Neural progenitor cell (in vitro differentiated cells): ENCODE measurements around the gene RAB31. TPM values are rescaled to one million over a fixed set of nuclear protein-coding genes. Genes with fewer than 3 reads are reported as not detected.
"Not testable (repeated sequence)": the region's sequence is repeated elsewhere in the genome, so short reads cannot be mapped to it uniquely, and the experiment has no call there.

Experiments used
- DNase-seq: peaks from one replicate; pipeline ENCODE4 v3.0.0-alpha.2; 2016; ENCODE audit warnings: low spot score
- H2AFZ ChIP-seq: fragments of 200-600 bp; sonication (generic); replicated peaks from 2 replicates; pipeline ENCODE4 v1.6.1; 2016; ENCODE audit warnings: antibody characterized with exemption
- H3F3A ChIP-seq: fragments of 200-600 bp; sonication (generic); 2 replicates; pipeline ENCODE4 v1.6.1; 2016; ENCODE audit warnings: antibody characterized with exemption, low read depth
- H3K27ac ChIP-seq: fragments of 200-600 bp; sonication (generic); 2 replicates; pipeline ENCODE4 v1.5.1; 2016; ENCODE audit warnings: mild to moderate bottlenecking
- H3K27me3 ChIP-seq: fragments of 200-600 bp; sonication (generic); 2 replicates; pipeline ENCODE4 v1.6.1; 2016; ENCODE audit warnings: mild to moderate bottlenecking, moderate library complexity
- H3K36me3 ChIP-seq: fragments of 200-600 bp; sonication (generic); 2 replicates; pipeline ENCODE4 v1.5.1; 2016
- H3K4me1 ChIP-seq: fragments of 200-600 bp; sonication (generic); 2 replicates; pipeline ENCODE4 v1.6.1; 2016; ENCODE audit warnings: mixed run types
- H3K4me2 ChIP-seq: fragments of 200-600 bp; sonication (generic); 2 replicates; pipeline ENCODE4 v1.6.1; 2016
- H3K4me3 ChIP-seq: fragments of 200-600 bp; sonication (generic); 2 replicates; pipeline ENCODE4 v1.5.1; 2016
- H3K79me2 ChIP-seq: fragments of 200-600 bp; sonication (generic); 2 replicates; pipeline ENCODE4 v1.6.1; 2016; ENCODE audit warnings: low read depth
- H3K9ac ChIP-seq: fragments of 200-600 bp; sonication (generic); 2 replicates; pipeline ENCODE4 v1.6.1; 2016
- H3K9me3 ChIP-seq: fragments of 200-600 bp; sonication (generic); 2 replicates; pipeline ENCODE4 v1.5.1; 2016; ENCODE audit warnings: low read depth
- H4K20me1 ChIP-seq: fragments of 200-600 bp; sonication (generic); 2 replicates; pipeline ENCODE4 v1.6.1; 2016; ENCODE audit warnings: low read depth
- H3K27ac Mint-ChIP-seq: 3 replicates; pipeline ENCODE4 v1.8.0; 2021; ENCODE audit warnings: mixed read lengths
- H3K27me3 Mint-ChIP-seq: 2 replicates; pipeline ENCODE4 v1.8.0; 2022; ENCODE audit warnings: low read depth, mild to moderate bottlenecking, inconsistent platforms, moderate library complexity, mixed read lengths; ENCODE audit not compliant: insufficient read depth
- H3K36me3 Mint-ChIP-seq: 3 replicates; pipeline ENCODE4 v1.8.0; 2021; ENCODE audit warnings: mixed read lengths
- H3K4me1 Mint-ChIP-seq: 3 replicates; pipeline ENCODE4 v1.8.0; 2021; ENCODE audit warnings: mixed read lengths
- H3K4me3 Mint-ChIP-seq: 3 replicates; pipeline ENCODE4 v1.8.0; 2021; ENCODE audit warnings: mild to moderate bottlenecking, moderate library complexity, mixed read lengths
- H3K9me3 Mint-ChIP-seq: 3 replicates; pipeline ENCODE4 v1.8.0; 2020; ENCODE audit warnings: mixed read lengths
- EZH2 ChIP-seq: fragments of 200-600 bp; sonication (generic); IDR thresholded peaks from 2 replicates; pipeline ENCODE4 v1.6.1; 2017; ENCODE audit warnings: antibody characterized with exemption, mild to moderate bottlenecking, moderate library complexity
- EZH2phosphoT487 ChIP-seq: fragments of 200-600 bp; sonication (generic); IDR thresholded peaks from 2 replicates; pipeline ENCODE4 v1.6.1; 2017; ENCODE audit warnings: antibody characterized with exemption
- total RNA-seq: library from RNA; depleted of rRNA; stranded (reverse); fragments of >200 nt; gene quantifications from 2 replicates; pipeline ENCODE4 v1.2.3, GENCODE V29; 2015; ENCODE audit warnings: low replicate concordance
- TF ChIP-seq, protein P1 (sequence below): fragments of 200-600 bp; sonication (generic); IDR thresholded peaks from 2 replicates; pipeline ENCODE4 v1.5.1; 2017; ENCODE audit warnings: antibody characterized with exemption, mild to moderate bottlenecking

The RAB31 gene
- total RNA-seq, 1 donor from 2014 or later, result 5.0 TPM

DNA sequence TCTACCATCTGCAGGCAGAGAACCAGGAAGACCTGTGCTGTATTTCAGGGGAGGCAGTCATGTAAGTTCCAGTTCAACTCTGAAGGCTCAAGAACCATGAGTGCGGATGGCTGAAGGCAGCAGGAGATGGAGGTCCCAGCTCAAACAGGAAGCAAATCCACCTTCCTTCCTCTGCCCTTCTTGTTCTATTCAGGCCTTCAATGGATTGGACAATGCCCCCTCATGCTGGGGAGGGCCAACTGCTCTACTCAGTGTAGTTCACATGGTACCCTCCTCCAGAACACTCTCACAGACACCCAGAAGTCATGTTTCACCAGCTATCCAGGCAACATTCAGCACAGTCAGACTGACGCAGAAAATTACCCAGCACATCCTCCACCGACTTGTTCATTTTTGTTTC, 39.1 kb upstream of the RAB31 start:
- Histone ChIP-seq H3K4me3 (no peak overlapping the region), H3K27me3 (no peaks in the 10 kb centered on the region), H3K4me1 (no peaks in the 10 kb centered on the region), H3K4me2 (no peak overlapping the region), H2AFZ (no peak overlapping the region), H4K20me1 (no peaks in the 10 kb centered on the region), H3K36me3 (no peaks in the 10 kb centered on the region), H3K27ac (no peak overlapping the region), H3K79me2 (no peaks in the 10 kb centered on the region), H3K9ac (no peak overlapping the region), H3K9me3 (no peaks in the 10 kb centered on the region), H3F3A (no peaks in the 10 kb centered on the region)
- Mint-ChIP-seq H3K4me3 (no peak overlapping the region), H3K9me3 (peaks cover 10% of the 10 kb centered on the region), H3K27ac (no peak overlapping the region), H3K4me1 (peaks cover 17% of the 10 kb centered on the region), H3K27me3 (peaks cover 4% of the 10 kb centered on the region), H3K36me3 (peaks cover 5% of the 10 kb centered on the region)
- no peak for DNase-seq
- TF ChIP-seq, protein P1, sequence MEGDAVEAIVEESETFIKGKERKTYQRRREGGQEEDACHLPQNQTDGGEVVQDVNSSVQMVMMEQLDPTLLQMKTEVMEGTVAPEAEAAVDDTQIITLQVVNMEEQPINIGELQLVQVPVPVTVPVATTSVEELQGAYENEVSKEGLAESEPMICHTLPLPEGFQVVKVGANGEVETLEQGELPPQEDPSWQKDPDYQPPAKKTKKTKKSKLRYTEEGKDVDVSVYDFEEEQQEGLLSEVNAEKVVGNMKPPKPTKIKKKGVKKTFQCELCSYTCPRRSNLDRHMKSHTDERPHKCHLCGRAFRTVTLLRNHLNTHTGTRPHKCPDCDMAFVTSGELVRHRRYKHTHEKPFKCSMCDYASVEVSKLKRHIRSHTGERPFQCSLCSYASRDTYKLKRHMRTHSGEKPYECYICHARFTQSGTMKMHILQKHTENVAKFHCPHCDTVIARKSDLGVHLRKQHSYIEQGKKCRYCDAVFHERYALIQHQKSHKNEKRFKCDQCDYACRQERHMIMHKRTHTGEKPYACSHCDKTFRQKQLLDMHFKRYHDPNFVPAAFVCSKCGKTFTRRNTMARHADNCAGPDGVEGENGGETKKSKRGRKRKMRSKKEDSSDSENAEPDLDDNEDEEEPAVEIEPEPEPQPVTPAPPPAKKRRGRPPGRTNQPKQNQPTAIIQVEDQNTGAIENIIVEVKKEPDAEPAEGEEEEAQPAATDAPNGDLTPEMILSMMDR, result no peak
- TF ChIP-seq EZH2phosphoT487, result no peak
- TF ChIP-seq EZH2, result no peak

DNA sequence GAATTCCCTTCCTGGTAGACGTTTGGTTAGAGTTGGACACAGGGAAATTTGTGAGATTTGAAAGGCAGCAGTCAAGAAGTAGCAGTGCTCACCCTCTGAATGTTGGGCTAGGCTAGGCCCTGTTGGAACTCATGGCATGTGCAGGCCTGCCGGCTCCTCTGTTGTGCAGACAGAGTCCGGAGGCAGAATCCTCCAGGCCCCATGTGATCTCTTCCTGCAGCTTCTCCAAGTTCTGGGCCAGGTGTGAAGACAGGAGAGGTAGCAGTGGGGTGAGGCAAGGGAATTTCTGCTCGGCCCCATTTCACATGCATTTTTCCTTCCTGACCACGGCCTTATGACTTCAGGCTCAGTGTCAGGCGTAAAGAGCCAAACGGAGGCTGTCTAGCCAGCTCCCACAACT, 36.9 kb upstream of the RAB31 start:
- DNase-seq, result no peak
- H3K4me3 ChIP-seq, result no peak overlapping the region
- H3K9me3 ChIP-seq, result no peaks in the 10 kb centered on the region
- no peaks in the 10 kb centered on the region for H4K20me1 ChIP-seq
- no peak overlapping the region for H3K4me3 Mint-ChIP-seq
- H3K27me3 Mint-ChIP-seq, result peaks cover 4% of the 10 kb centered on the region
- H3K4me1 ChIP-seq, result no peaks in the 10 kb centered on the region
- no peak overlapping the region for H3K9ac ChIP-seq
- TF ChIP-seq EZH2, result no peak
- no peak for TF ChIP-seq EZH2phosphoT487
- TF ChIP-seq, protein P1, result no peak
- H3K27ac Mint-ChIP-seq, result no peak overlapping the region
- H3F3A ChIP-seq, result no peaks in the 10 kb centered on the region
- no peak overlapping the region for H2AFZ ChIP-seq
- no peak overlapping the region for H3K4me2 ChIP-seq
- H3K9me3 Mint-ChIP-seq, result peaks cover 4% of the 10 kb centered on the region
- peaks cover 2% of the 10 kb centered on the region for H3K36me3 Mint-ChIP-seq
- H3K27me3 ChIP-seq, result no peaks in the 10 kb centered on the region
- no peak overlapping the region for H3K27ac ChIP-seq
- H3K4me1 Mint-ChIP-seq, result no peaks in the 10 kb centered on the region
- no peaks in the 10 kb centered on the region for H3K79me2 ChIP-seq
- H3K36me3 ChIP-seq, result no peaks in the 10 kb centered on the region

DNA sequence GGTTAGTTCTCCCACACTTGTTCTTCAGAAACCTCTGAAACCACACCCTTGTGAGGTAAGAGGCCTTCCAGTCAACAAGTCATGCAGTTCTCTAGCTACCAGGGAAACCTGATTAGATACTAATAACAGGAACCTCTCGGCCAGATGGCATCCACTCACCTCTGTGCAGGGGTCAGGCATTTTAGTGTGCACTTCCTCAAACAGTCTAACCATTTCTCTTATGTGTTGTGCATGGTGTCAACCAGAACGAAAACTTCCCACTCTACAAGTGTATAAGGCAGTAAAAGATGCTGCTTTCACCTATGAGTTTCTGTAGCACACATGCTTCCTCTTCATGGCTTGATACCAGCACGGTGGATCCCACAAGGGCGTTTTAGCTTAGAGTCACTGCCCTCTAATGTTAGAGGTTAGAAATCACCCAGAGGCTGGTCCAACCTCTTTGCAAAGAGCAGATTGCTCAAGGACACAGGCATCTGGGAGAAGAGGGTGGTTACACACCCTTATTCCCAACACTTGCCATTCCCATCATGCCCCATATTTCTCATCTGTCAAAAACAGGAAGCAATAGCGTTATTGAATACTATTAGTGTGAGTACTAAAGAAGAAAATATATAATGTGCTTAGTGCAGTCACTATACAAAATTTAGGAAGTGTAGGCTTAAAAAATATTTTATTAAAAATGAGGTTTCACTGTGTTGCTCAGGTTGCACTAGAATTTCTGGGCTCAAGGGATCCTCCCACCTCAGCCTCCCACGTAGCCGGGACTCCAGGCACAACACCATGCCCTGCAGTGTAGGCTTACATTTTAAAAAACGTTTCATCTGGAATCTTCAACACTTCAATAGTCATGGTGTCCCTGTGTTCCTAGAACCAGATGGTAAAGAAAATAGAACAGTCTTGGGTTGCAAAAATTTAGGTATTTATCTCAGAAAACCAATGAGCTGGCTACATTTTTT, 34.5 kb upstream of the RAB31 start:
- Mint-ChIP-seq H3K4me3 (no peak overlapping the region), H3K36me3 (peaks cover 2% of the 10 kb centered on the region), H3K27me3 (peaks cover 4% of the 10 kb centered on the region), H3K4me1 (no peaks in the 10 kb centered on the region), H3K9me3 (peaks cover 16% of the 10 kb centered on the region), H3K27ac (no peak overlapping the region)
- H3F3A ChIP-seq, result no peaks in the 10 kb centered on the region
- no peaks in the 10 kb centered on the region for H3K79me2 ChIP-seq
- no peaks in the 10 kb centered on the region for H3K27me3 ChIP-seq
- H4K20me1 ChIP-seq, result no peaks in the 10 kb centered on the region
- no peak overlapping the region for H3K4me2 ChIP-seq
- no peak overlapping the region for H3K4me3 ChIP-seq
- H3K27ac ChIP-seq, result no peak overlapping the region
- H3K4me1 ChIP-seq, result no peaks in the 10 kb centered on the region
- no peak overlapping the region for H3K9ac ChIP-seq
- TF ChIP-seq, protein P1, result peak; percentile 22
- TF ChIP-seq EZH2, result no peak
- H3K36me3 ChIP-seq, result no peaks in the 10 kb centered on the region
- DNase-seq, result peak; percentile 44
- peak overlapping the region; percentile 59 for H2AFZ ChIP-seq
- H3K9me3 ChIP-seq, result no peaks in the 10 kb centered on the region

DNA sequence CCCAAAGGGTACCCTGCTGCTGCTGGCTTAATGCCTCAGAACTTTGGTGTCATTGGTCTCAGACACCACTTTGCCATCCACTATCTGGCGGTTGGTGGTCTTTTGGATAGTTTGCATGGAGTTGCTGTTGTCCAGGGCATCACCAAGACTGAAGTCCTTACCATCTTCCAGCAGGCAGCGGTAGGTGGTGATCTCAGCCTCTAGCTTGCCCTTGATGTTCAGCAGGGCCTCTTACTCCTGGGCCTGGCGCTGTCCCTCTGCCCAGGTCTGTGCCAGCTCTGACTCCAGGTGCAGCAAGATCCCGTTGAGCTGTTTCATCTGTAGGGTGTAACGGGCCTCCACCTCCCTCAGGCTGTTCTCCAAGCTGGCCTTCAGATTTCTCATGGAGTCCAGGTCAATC, 29.9 kb upstream of the RAB31 start:
- not testable (repeated sequence) for H3K9me3 ChIP-seq, H3F3A ChIP-seq, H3K9ac ChIP-seq, H3K27me3 ChIP-seq, H3K4me3 Mint-ChIP-seq, H3K4me1 ChIP-seq, H3K36me3 ChIP-seq, H2AFZ ChIP-seq, DNase-seq, H3K4me3 ChIP-seq, H3K4me1 Mint-ChIP-seq, H3K27ac ChIP-seq, H3K36me3 Mint-ChIP-seq, H3K27ac Mint-ChIP-seq, H3K4me2 ChIP-seq, H3K27me3 Mint-ChIP-seq, H3K79me2 ChIP-seq, H4K20me1 ChIP-seq
- H3K9me3 Mint-ChIP-seq, result peaks cover 17% of the 10 kb centered on the region
